ENCODE measurements around the gene SLC25A17. TPM values are rescaled to one million over a fixed set of nuclear protein-coding genes. Genes with fewer than 3 reads are reported as not detected.

SLC25A17 gene
- total RNA-seq, 1 experiment from 2014 or later, result 51.6 TPM

DNA sequence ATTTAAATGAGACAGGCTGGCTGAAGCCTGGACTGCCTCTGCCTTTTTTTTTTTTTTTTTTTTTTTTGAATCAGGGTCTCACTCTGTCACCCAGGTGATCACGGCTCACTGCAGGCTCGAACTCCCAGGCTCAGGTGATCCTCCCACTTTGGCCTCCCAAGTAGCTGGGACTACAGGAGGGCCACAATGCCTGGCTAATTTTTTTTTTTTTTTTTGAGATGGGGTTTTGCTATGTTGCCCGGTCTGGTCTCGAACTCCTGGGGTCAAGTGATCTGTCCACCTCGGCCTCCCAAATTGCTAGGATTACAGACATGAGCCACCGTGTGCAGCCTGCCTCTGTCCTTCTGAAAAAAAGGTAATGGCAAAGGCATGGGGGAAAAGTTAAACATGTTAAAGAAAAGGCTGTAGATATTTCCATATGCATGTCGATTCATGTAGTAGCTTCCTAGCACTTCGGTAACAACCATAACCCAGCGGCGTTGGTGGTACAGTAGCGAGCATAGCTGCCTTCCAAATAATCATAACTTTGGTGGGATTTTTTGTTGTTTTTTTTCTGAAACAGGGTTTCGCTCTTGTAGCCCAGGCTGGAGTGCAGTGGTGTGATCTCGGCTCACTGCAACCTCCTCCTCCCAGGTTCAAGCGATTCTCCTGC lies 91.1 kb downstream of the SLC25A17 start:
- Histone ChIP-seq H3K4me1 (ENCODE audit: insufficient read depth, low read length, poor library complexity, severe bottlenecking) (peaks cover 33% of the 10 kb centered on the region), H3K27ac (ENCODE audit: low read depth, low read length, poor library complexity, severe bottlenecking) (peak overlapping the region; percentile 25), H3K9me3 (ENCODE audit: low read depth, low read length, poor library complexity, severe bottlenecking) (no peaks in the 10 kb centered on the region), H3K27me3 (replicated peaks; ENCODE audit: insufficient read depth, low read depth, low read length, poor library complexity) (no peaks in the 10 kb centered on the region), H3K36me3 (ENCODE audit: insufficient read depth, low read length, poor library complexity, severe bottlenecking) (no peaks in the 10 kb centered on the region), H3K4me3 (ENCODE audit: low read depth, low read length, poor library complexity, severe bottlenecking) (no peak overlapping the region)
- CTCF ChIA-PET, result interaction anchor here (0.9 kb wide), 1 partner anchor 45 kb away, joined by 3 read pairs; no protein-coding TSS in a partner anchor
- POLR2A ChIA-PET (ENCODE audit: low non-redundant PET), result no interaction called here
- intact Hi-C loops (cut with micrococcal nuclease; ENCODE audit: unreplicated experiment), result no loop called here
- TF ChIP-seq, protein P1, sequence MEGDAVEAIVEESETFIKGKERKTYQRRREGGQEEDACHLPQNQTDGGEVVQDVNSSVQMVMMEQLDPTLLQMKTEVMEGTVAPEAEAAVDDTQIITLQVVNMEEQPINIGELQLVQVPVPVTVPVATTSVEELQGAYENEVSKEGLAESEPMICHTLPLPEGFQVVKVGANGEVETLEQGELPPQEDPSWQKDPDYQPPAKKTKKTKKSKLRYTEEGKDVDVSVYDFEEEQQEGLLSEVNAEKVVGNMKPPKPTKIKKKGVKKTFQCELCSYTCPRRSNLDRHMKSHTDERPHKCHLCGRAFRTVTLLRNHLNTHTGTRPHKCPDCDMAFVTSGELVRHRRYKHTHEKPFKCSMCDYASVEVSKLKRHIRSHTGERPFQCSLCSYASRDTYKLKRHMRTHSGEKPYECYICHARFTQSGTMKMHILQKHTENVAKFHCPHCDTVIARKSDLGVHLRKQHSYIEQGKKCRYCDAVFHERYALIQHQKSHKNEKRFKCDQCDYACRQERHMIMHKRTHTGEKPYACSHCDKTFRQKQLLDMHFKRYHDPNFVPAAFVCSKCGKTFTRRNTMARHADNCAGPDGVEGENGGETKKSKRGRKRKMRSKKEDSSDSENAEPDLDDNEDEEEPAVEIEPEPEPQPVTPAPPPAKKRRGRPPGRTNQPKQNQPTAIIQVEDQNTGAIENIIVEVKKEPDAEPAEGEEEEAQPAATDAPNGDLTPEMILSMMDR (conservative IDR thresholded peaks at IDR 0.05; ENCODE audit: low read depth, low read length), result no peak
- TF ChIP-seq EZH2 (IDR thresholded peaks at IDR 0.05; ENCODE audit: borderline replicate concordance, low read depth, low read length, poor library complexity, severe bottlenecking), result no peak
- no TSS peak for BruUV-seq (replicated peaks)
- DNase-seq (ENCODE audit: low spot score), result no peak

DNA sequence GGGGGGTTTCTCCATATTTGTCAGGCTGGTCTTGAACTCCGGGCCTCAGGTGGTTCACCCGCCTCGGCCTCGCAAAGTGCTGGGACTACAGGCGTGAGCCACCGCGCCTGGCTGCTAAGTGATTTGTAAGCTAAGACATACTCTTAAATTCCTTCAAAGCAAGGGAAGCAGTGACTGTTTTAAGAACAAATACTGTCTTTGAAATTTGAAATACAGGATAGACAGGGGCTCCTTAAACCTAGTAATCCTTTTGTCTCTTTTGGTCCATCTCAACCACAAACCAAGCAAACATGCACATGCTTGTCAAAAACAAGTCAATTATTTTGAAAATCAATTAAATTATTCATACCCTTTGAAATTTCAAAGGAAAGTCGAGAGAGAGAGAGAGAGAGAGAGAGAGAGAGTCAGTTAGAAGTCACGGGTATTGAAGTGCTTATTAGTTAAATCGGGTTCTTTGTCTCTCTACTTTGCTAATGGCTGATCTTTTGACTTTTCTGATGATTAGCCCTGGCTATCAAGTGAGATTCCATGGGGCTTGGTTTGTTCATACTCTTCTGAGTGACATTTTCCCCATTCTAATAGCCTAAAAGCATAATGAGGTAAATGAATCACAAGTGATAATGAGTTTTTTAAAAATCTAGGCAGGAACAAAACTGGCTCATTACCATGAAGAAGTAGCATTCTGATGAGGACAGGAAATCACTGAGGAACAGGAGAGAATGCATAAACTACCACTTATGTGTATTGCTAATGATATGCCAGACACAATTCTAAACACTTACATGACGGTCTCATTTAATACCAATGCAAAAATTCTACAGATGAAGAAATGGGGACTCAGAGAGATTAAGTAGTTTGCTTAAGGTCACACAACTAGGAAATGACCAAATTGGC lies 91.8 kb downstream of the SLC25A17 start:
- no peaks in the 10 kb centered on the region for H3K9me3 ChIP-seq (ENCODE audit: low read depth, low read length, poor library complexity, severe bottlenecking)
- ChIA-PET CTCF (interaction anchor here (0.6 kb wide), 1 partner anchor 194 kb away, joined by 3 read pairs; no protein-coding TSS in a partner anchor), POLR2A (ENCODE audit: low non-redundant PET) (no interaction called here)

DNA sequence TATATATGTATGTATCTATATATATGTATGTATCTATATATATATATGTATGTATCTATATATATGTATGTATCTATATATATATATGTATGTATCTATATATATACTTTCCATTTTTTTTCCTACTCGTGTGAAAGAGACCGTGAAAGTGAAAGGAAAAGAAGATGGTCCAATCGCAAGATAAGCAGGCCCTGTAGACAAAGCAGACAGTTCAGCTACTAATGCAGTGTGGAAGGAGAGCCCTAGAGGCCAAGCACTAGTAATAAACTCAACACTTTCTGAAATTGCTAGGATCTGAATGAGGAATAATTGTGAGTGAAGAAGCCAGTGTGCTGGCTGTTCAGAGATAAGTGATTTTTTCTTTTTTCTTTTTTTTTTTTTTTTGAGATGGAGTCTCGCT lies 92.6 kb downstream of the SLC25A17 start:
- Histone ChIP-seq H3K36me3 (ENCODE audit: insufficient read depth, low read length, poor library complexity, severe bottlenecking) (no peaks in the 10 kb centered on the region), H3K27me3 (replicated peaks; ENCODE audit: insufficient read depth, low read depth, low read length, poor library complexity) (no peaks in the 10 kb centered on the region), H3K4me3 (ENCODE audit: low read depth, low read length, poor library complexity, severe bottlenecking) (no peak overlapping the region), H3K4me1 (ENCODE audit: insufficient read depth, low read length, poor library complexity, severe bottlenecking) (peaks cover 30% of the 10 kb centered on the region), H3K27ac (ENCODE audit: low read depth, low read length, poor library complexity, severe bottlenecking) (peak overlapping the region; percentile 25), H3K9me3 (ENCODE audit: low read depth, low read length, poor library complexity, severe bottlenecking) (no peaks in the 10 kb centered on the region)
- ChIA-PET POLR2A (ENCODE audit: low non-redundant PET) (no interaction called here), CTCF (interaction anchor here (0.6 to 1.1 kb wide), 2 partner anchors 34 to 193 kb away, joined by 3 read pairs; no protein-coding TSS in a partner anchor)
- intact Hi-C loops (cut with micrococcal nuclease; ENCODE audit: unreplicated experiment), result no loop called here
- peak; percentile 71 for DNase-seq (ENCODE audit: low spot score)
- BruUV-seq (replicated peaks), result no TSS peak
- TF ChIP-seq EZH2 (IDR thresholded peaks at IDR 0.05; ENCODE audit: borderline replicate concordance, low read depth, low read length, poor library complexity, severe bottlenecking), result no peak
- TF ChIP-seq, protein P1 (conservative IDR thresholded peaks at IDR 0.05; ENCODE audit: low read depth, low read length), result no peak

More for the DNA sequence above, 91.8 kb downstream of the SLC25A17 start:
- Histone ChIP-seq H3K36me3 (ENCODE audit: insufficient read depth, low read length, poor library complexity, severe bottlenecking) (no peaks in the 10 kb centered on the region), H3K4me1 (ENCODE audit: insufficient read depth, low read length, poor library complexity, severe bottlenecking) (peaks cover 26% of the 10 kb centered on the region), H3K4me3 (ENCODE audit: low read depth, low read length, poor library complexity, severe bottlenecking) (no peak overlapping the region), H3K27ac (ENCODE audit: low read depth, low read length, poor library complexity, severe bottlenecking) (peak overlapping the region; percentile 25), H3K27me3 (replicated peaks; ENCODE audit: insufficient read depth, low read depth, low read length, poor library complexity) (no peaks in the 10 kb centered on the region)
- DNase-seq (ENCODE audit: low spot score), result peak; percentile 58
- no TSS peak for BruUV-seq (replicated peaks)
- intact Hi-C loops (cut with micrococcal nuclease; ENCODE audit: unreplicated experiment), result no loop called here
- no peak for TF ChIP-seq EZH2 (IDR thresholded peaks at IDR 0.05; ENCODE audit: borderline replicate concordance, low read depth, low read length, poor library complexity, severe bottlenecking)
- TF ChIP-seq, protein P1 (conservative IDR thresholded peaks at IDR 0.05; ENCODE audit: low read depth, low read length), result no peak
